Body of pancreas (tissue), 4 donors: ENCODE data around the gene PTPRN2. TPM values are rescaled to one million over a fixed set of nuclear protein-coding genes. Genes with fewer than 3 reads are reported as not detected.
"Not testable (repeated sequence)": the region's sequence is repeated elsewhere in the genome, so short reads cannot be mapped to it uniquely, and the experiment has no call there.

ENCODE experiments used
- ATAC-seq: fragments of 150-250 bp; one replicate; pipeline ENCODE4 v1.9.1; 2016
- DNase-seq, 4 donors: peaks; one replicate each; pipeline ENCODE4 v3.0.0-alpha.2; 2019
- H3K27ac ChIP-seq, 4 donors: fragments of 200-600 bp; sonication (generic); 1 replicate in 3 of 4; 2 replicates in 1 of 4; pipeline versions ENCODE4 v1.5.1 to v1.6.1; 2016 to 2019; ENCODE audit warnings: mild to moderate bottlenecking in 1 of 4, mixed read lengths in 1 of 4, moderate library complexity in 1 of 4
- H3K27me3 ChIP-seq, 2 donors: fragments of 200-600 bp; sonication (generic); one replicate each; pipeline ENCODE4 v1.6.0; 2016; ENCODE audit warnings: mild to moderate bottlenecking in 1 of 2
- H3K36me3 ChIP-seq, 2 donors: fragments of 200-600 bp; sonication (generic); replicated peaks in 1 of 2; 2 replicates each; pipeline ENCODE4 v1.5.1; 2016; ENCODE audit warnings: low read depth in 2 of 2; ENCODE audit not compliant: insufficient read depth in 1 of 2
- H3K4me1 ChIP-seq: fragments of 200-600 bp; sonication (generic); one replicate; pipeline ENCODE4 v1.6.0; 2016
- H3K4me3 ChIP-seq, 2 donors: fragments of 200-600 bp; sonication (generic); 1 replicate in 1 of 2; 2 replicates in 1 of 2; pipeline ENCODE4 v1.5.1; 2016 to 2019
- H3K9me3 ChIP-seq, 3 donors: fragments of 200-600 bp; sonication (generic); 1 replicate in 2 of 3; 2 replicates in 1 of 3; pipeline ENCODE4 v1.5.1; 2016
- CTCF ChIP-seq, 7 experiments: fragments of 450-650 bp in 4 of 7; fragments of 200-600 bp in 3 of 7; sonication (generic) in 3 of 7; IDR thresholded peaks; one replicate each; pipeline ENCODE4 v1.5.1; 2016 to 2019; ENCODE audit warnings: antibody characterized with exemption in 7 of 7
- POLR2A ChIP-seq, 3 donors: fragments of 450-650 bp; IDR thresholded peaks; one replicate each; pipeline ENCODE4 v1.6.1; 2016; ENCODE audit warnings: antibody characterized with exemption in 3 of 3, mild to moderate bottlenecking in 2 of 3
- WGBS, 2 donors: methylation state at CpG; one replicate each; pipeline ENCODE4 v1.1.5; 2017; 5-methylcytosine and 5-hydroxymethylcytosine counted together
- intact Hi-C: fragments of 100-400 bp; cut with DNase I; formaldehyde crosslinking; loops from one replicate; pipeline ENCODE4 v1.15.1; 2023
- total RNA-seq, 2 donors: library from RNA; depleted of rRNA; stranded (reverse); fragments of >200 nt; gene quantifications; one replicate each; pipeline ENCODE4 v1.1.0, GENCODE V29; 2016

The PTPRN2 gene
- total RNA-seq, 2 donors from 2014 or later: 31.6 to 76.1 TPM

DNA sequence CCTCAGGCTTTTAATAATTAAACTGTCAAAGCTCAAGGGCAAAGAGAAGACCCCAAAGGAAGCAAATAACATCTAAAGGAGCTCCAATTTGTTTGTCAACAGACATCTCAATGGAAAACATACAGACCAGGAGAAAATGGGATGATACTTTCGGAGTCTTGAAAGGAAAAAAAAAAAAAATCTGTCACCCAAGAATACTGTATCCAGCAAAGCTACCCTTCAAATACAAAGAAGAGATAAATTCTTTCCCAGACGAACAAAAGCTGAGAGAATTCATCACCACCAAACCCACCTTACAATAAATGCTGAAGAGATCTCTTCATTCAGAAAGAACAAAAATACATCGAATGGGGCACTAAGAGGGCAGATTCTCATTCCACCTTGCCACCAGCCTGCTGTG is 232.8 kb downstream of the PTPRN2 start:
- intact Hi-C loops: no loop called here

GRCh38 chr7:158353606-158354570 is 233.7 kb downstream of the PTPRN2 start:
- Histone ChIP-seq H3K27me3 (no peaks in the 10 kb centered on the region), H3K4me3 (no peak overlapping the region), H3K27ac (no peak overlapping the region), H3K9me3 (no peaks in the 10 kb centered on the region), H3K4me1 (no peaks in the 10 kb centered on the region), H3K36me3 (no peaks in the 10 kb centered on the region)
- TF ChIP-seq CTCF (IDR thresholded peaks at IDR 0.05): peak in 2 of 7 experiments; percentile 16 to 17
- TF ChIP-seq POLR2A (IDR thresholded peaks at IDR 0.05): no peak
- ATAC-seq (no peak), DNase-seq (no peak)
- 60 to 85% methylated on average over 8 to 12 of the region's 12 CpGs for WGBS, 2 donors
- intact Hi-C loops: no loop called here

More for the DNA sequence above, 232.8 kb downstream of the PTPRN2 start:
- no peak for ATAC-seq
- no peak overlapping the region for H3K4me3 ChIP-seq
- no peaks in the 10 kb centered on the region for H3K27me3 ChIP-seq
- no peak for TF ChIP-seq POLR2A (IDR thresholded peaks at IDR 0.05)
- no peak for TF ChIP-seq CTCF (IDR thresholded peaks at IDR 0.05)
- H3K9me3 ChIP-seq: no peaks in the 10 kb centered on the region
- no peak overlapping the region for H3K27ac ChIP-seq
- WGBS, 2 donors: 86 to 92% methylated on average over 3 of the region's 3 CpGs
- no peak for DNase-seq
- no peaks in the 10 kb centered on the region for H3K36me3 ChIP-seq
- H3K4me1 ChIP-seq: no peaks in the 10 kb centered on the region

GRCh38 chr7:158351899-158352729 is 235.5 kb downstream of the PTPRN2 start:
- H3K4me3 ChIP-seq, ATAC-seq, DNase-seq, H3K27me3 ChIP-seq, H3K27ac ChIP-seq, H3K9me3 ChIP-seq, H3K4me1 ChIP-seq, H3K36me3 ChIP-seq, intact Hi-C loops: not testable (repeated sequence)
- 73 to 89% methylated on average over 16 to 25 of the region's 30 CpGs for WGBS, 2 donors

GRCh38 chr7:158351481-158351880 is 236.1 kb downstream of the PTPRN2 start:
- Histone ChIP-seq H3K4me1 (no peaks in the 10 kb centered on the region), H3K36me3 (no peaks in the 10 kb centered on the region), H3K27ac (no peak overlapping the region), H3K4me3 (no peak overlapping the region), H3K9me3 (no peaks in the 10 kb centered on the region), H3K27me3 (no peaks in the 10 kb centered on the region)
- DNase-seq: no peak
- ATAC-seq: no peak
- intact Hi-C loops: no loop called here
- TF ChIP-seq CTCF (IDR thresholded peaks at IDR 0.05) (no peak), POLR2A (IDR thresholded peaks at IDR 0.05) (no peak)
- 68 to 79% methylated on average over 9 of the region's 9 CpGs for WGBS, 2 donors

GRCh38 chr7:158351051-158351450 is 236.6 kb downstream of the PTPRN2 start:
- Histone ChIP-seq H3K36me3 (no peaks in the 10 kb centered on the region), H3K9me3 (no peaks in the 10 kb centered on the region), H3K27me3 (no peaks in the 10 kb centered on the region), H3K27ac (no peak overlapping the region), H3K4me3 (no peak overlapping the region), H3K4me1 (no peaks in the 10 kb centered on the region)
- no peak for TF ChIP-seq CTCF (IDR thresholded peaks at IDR 0.05)
- no peak for TF ChIP-seq POLR2A (IDR thresholded peaks at IDR 0.05)
- WGBS, 2 donors: 83 to 86% methylated on average over 11 of the region's 11 CpGs
- intact Hi-C loops: no loop called here
- ATAC-seq (no peak), DNase-seq (no peak)
